ENCODE measurements around the gene RGPD5. TPM values are rescaled to one million over a fixed set of nuclear protein-coding genes. Genes with fewer than 3 reads are reported as not detected.
"Not testable (repeated sequence)": the region's sequence is repeated elsewhere in the genome, so short reads cannot be mapped to it uniquely, and the experiment has no call there.

The RGPD5 gene
- total and polyA plus RNA-seq, 2 of the 8 experiments (the other 6 are each of a cell fraction or from before 2014, with no cell fraction given) = 2.9 to 26.1 TPM

- H4K91ac ChIP-seq (replicated peaks; ENCODE audit: insufficient read length, low read length); H2BK5ac ChIP-seq (ENCODE audit: low read depth, low read length); H3K23me2 ChIP-seq (ENCODE audit: low read depth, low read length); H3K36me3 ChIP-seq (ENCODE audit: control insufficient read depth in 2 of 4, insufficient read depth in 4 of 4, low read length in 3 of 4); DNase-seq (ENCODE audit: low read depth in 1 of 2, low spot score in 2 of 2); FAIRE-seq; H2AFZ ChIP-seq (ENCODE audit: low read length); H3K56ac ChIP-seq (replicated peaks; ENCODE audit: insufficient read length, low read depth, low read length); H3K4me1 ChIP-seq (replicated peaks in 1 of 4; ENCODE audit: control insufficient read depth in 3 of 4, insufficient read depth in 4 of 4, low read length in 3 of 4); H4K8ac ChIP-seq (ENCODE audit: extremely low read depth, insufficient read depth, low read length); H2AK5ac ChIP-seq (ENCODE audit: low read depth, low read length); H4K5ac ChIP-seq (ENCODE audit: insufficient read length, low read depth, low read length); H2BK120ac ChIP-seq (replicated peaks; ENCODE audit: low read depth, low read length); H4K20me1 ChIP-seq (replicated peaks in 1 of 2; ENCODE audit: control insufficient read depth in 1 of 2, insufficient read depth in 2 of 2, low read length in 2 of 2); H3K4me3 ChIP-seq (ENCODE audit: extremely low read depth in 1 of 4, insufficient read depth in 2 of 4, low read depth in 3 of 4, low read length in 4 of 4); H3K79me1 ChIP-seq (ENCODE audit: low read depth, low read length); H3K9ac ChIP-seq (replicated peaks in 1 of 4; ENCODE audit: extremely low read depth in 1 of 4, low read depth in 3 of 4, low read length in 3 of 4); H3K4ac ChIP-seq (replicated peaks; ENCODE audit: insufficient read length, low read depth, low read length); H3K79me2 ChIP-seq (ENCODE audit: control insufficient read depth in 1 of 2, insufficient read depth in 2 of 2, low read length in 2 of 2); H2BK12ac ChIP-seq (ENCODE audit: low read depth, low read length); H3K4me2 ChIP-seq (ENCODE audit: insufficient read depth in 1 of 2, low read depth in 2 of 2, low read length in 2 of 2); H3K27ac ChIP-seq (ENCODE audit: low read depth, low read length); H3K9me3 ChIP-seq (ENCODE audit: insufficient read depth in 2 of 2, low read depth in 1 of 2, low read length in 1 of 2); H3K18ac ChIP-seq (ENCODE audit: extremely low read depth, low read length); POLR2A ChIA-PET (ENCODE audit: partially characterized antibody); H3K23ac ChIP-seq (ENCODE audit: insufficient read length); H3K27me3 ChIP-seq (replicated peaks in 1 of 4; ENCODE audit: control insufficient read depth in 3 of 4, extremely low read depth in 1 of 4, insufficient read depth in 3 of 4, low read length in 3 of 4); H3K14ac ChIP-seq (ENCODE audit: insufficient read length); CTCF ChIA-PET (ENCODE audit: partially characterized antibody); H2BK15ac ChIP-seq (ENCODE audit: low read length); H2BK20ac ChIP-seq (ENCODE audit: low read length): not testable (repeated sequence)
- WGBS, 2 experiments (ENCODE audit: extremely low coverage in 1 of 2, insufficient coverage in 1 of 2, insufficient read length in 1 of 2, insufficient replicate concordance in 2 of 2, low coverage in 1 of 2, low lambda C conversion rate in 2 of 2, missing lambda C conversion rate in 1 of 2) = no CpG with 5 or more reads among the region's 1 CpG
Measured at GRCh38 chr2:109792659-109793058, 1.4 kb upstream of the RGPD5 start.

DNA sequence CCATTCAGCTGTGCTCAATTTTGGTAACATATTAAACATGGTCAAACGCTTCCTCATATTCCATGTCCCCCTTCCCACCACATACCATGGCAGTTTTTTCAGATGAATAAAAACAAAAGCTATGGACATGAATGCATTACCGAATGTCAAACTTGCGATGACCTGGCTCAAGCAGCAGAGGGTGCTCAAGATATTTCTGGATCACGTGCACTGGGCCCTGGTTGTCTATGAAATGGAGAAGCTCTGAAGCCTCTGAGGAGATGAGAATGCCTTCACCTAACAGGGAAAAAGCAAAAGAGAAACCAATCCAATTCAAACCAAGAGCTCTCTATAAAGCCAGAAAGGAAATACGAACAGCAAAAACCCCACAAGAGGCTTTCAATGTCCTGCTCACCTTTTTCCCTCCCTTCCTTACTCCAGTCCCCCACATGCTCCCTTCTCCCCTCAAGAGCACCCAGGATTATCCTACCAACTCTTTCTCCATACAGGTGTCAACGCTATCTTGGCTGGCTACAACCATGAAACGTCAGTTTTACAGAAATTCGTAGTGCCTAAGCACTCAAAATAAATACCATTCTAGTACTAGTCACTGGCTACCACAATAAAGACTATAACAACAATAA, 77.1 kb downstream of the RGPD5 start:
- H3K36me3 ChIP-seq (ENCODE audit: control insufficient read depth in 2 of 4, insufficient read depth in 4 of 4, low read length in 3 of 4); H3K27ac ChIP-seq (ENCODE audit: low read depth, low read length); H3K4me3 ChIP-seq (ENCODE audit: extremely low read depth in 1 of 4, insufficient read depth in 2 of 4, low read depth in 3 of 4, low read length in 4 of 4); POLR2A ChIA-PET (ENCODE audit: partially characterized antibody); H4K20me1 ChIP-seq (replicated peaks in 1 of 2; ENCODE audit: control insufficient read depth in 1 of 2, insufficient read depth in 2 of 2, low read length in 2 of 2); FAIRE-seq; H3K23ac ChIP-seq (ENCODE audit: insufficient read length); H2BK12ac ChIP-seq (ENCODE audit: low read depth, low read length); H2BK5ac ChIP-seq (ENCODE audit: low read depth, low read length); H3K4me2 ChIP-seq (ENCODE audit: insufficient read depth in 1 of 2, low read depth in 2 of 2, low read length in 2 of 2); H3K27me3 ChIP-seq (replicated peaks in 1 of 4; ENCODE audit: control insufficient read depth in 3 of 4, extremely low read depth in 1 of 4, insufficient read depth in 3 of 4, low read length in 3 of 4); DNase-seq (ENCODE audit: low read depth in 1 of 2, low spot score in 2 of 2); H3K79me2 ChIP-seq (ENCODE audit: control insufficient read depth in 1 of 2, insufficient read depth in 2 of 2, low read length in 2 of 2); H3K23me2 ChIP-seq (ENCODE audit: low read depth, low read length); H2BK20ac ChIP-seq (ENCODE audit: low read length); H3K4me1 ChIP-seq (replicated peaks in 1 of 4; ENCODE audit: control insufficient read depth in 3 of 4, insufficient read depth in 4 of 4, low read length in 3 of 4); H3K14ac ChIP-seq (ENCODE audit: insufficient read length); H2BK120ac ChIP-seq (replicated peaks; ENCODE audit: low read depth, low read length); H2BK15ac ChIP-seq (ENCODE audit: low read length); H3K79me1 ChIP-seq (ENCODE audit: low read depth, low read length); H4K91ac ChIP-seq (replicated peaks; ENCODE audit: insufficient read length, low read length); H2AFZ ChIP-seq (ENCODE audit: low read length); H3K18ac ChIP-seq (ENCODE audit: extremely low read depth, low read length); CTCF ChIA-PET (ENCODE audit: partially characterized antibody); H2AK5ac ChIP-seq (ENCODE audit: low read depth, low read length); H3K4ac ChIP-seq (replicated peaks; ENCODE audit: insufficient read length, low read depth, low read length); H3K9ac ChIP-seq (replicated peaks in 1 of 4; ENCODE audit: extremely low read depth in 1 of 4, low read depth in 3 of 4, low read length in 3 of 4); H4K8ac ChIP-seq (ENCODE audit: extremely low read depth, insufficient read depth, low read length); H3K56ac ChIP-seq (replicated peaks; ENCODE audit: insufficient read length, low read depth, low read length); H4K5ac ChIP-seq (ENCODE audit: insufficient read length, low read depth, low read length); H3K9me3 ChIP-seq (ENCODE audit: insufficient read depth in 2 of 2, low read depth in 1 of 2, low read length in 1 of 2): not testable (repeated sequence)
- WGBS, 2 experiments (ENCODE audit: extremely low coverage in 1 of 2, insufficient coverage in 1 of 2, insufficient read length in 1 of 2, insufficient replicate concordance in 2 of 2, low coverage in 1 of 2, low lambda C conversion rate in 2 of 2, missing lambda C conversion rate in 1 of 2) = no CpG with 5 or more reads among the region's 8 CpGs

All from H1 (cell line).